Measurements from ENCODE around the gene SFXN2.

The SFXN2 gene

DNA sequence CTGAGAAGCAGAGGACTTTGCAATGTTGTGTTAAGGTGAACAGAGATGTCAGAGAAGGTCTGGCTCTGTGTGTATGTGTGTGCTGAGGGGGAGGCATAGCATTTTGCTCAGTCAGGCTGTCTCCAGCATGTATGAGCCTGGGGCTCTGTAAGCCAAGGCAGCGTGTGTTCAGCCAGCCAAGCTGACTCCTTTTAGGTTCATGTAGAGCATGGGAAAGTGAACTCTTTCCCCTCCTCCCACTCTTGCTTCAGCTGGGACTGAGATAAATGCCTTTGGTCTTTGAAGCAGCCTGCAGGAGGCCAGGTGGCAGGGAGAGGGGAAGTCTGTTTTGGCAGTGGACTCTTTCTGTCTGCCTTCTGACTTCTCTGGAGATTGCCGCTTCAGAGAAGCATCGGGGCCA is 3.8 kb downstream of the SFXN2 start:
- in situ Hi-C loops (cut with MboI; ENCODE audit: low sequenced_read_pairs), result no loop called here

DNA sequence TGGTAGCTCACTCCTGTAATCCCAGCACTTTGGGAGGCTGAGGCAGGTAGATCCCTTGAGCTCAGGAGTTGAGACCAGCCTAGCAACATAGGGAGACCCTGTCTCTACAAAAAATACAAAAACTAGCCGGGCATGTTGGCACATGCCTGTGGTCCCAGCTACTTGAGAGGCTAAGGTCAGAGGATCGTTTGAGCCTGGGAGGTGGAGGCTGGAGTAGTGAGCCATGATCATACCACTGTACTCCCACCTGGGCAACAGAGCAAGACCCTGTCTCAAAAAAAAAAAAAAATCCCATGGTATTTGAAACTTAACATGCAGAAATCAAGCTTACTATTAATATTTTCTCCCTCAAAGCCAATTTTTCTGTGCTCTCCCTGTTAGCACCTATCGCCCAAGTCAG is 5.9 kb downstream of the SFXN2 start:
- in situ Hi-C loops (cut with MboI; ENCODE audit: low sequenced_read_pairs), result loop anchor here (10.0 kb wide), 1 partner anchor 114 kb away; the partner anchor contains the start of gene CYP17A1

DNA sequence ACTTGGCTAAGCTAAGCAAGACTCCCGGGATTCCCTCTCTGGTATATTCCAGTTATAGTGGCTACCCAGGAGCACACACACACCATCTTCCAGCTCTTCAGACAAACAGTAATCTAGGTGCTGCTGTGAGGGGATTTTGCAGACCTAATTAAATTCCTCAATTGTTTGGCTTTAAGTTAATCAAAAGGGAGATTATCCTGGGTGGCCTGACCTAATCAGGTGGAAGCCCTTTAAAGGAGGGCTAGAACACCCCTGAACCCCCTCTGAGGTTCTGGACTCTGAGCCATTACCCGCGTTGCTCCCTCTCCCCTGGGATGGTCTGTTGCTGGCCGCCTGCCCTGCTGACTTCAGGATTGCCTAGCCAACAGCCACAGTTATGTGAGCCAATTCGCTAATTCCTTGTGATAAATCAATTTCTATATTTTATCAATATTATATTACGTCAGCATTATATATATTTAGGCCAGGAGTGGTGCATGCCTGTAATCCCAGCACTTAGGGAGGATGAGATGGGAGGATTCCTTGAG is 6.4 kb downstream of the SFXN2 start:
- in situ Hi-C loops (cut with MboI; ENCODE audit: low sequenced_read_pairs), result loop anchor here (10.0 kb wide), 1 partner anchor 114 kb away; the partner anchor contains the start of gene CYP17A1

DNA sequence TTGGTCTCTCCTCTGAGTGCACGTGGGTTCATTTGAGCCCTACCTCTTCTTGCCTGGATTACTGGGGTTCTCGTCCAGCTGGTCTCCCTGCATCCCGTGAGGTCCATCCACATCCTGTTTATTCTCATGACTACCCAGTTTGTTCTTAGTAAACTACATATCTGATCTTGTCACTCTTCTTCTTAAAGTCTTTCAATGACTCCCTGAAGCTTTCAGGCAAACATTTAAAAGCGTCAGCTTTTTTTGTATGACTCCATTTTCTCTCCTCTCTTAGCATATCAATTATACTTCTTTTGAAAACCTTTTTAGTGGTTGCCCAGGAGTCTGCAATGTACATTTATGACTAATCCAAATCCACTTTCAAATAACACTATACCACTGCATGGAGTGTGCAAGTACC is 7.5 kb downstream of the SFXN2 start:
- in situ Hi-C loops (cut with MboI; ENCODE audit: low sequenced_read_pairs), result loop anchor here (10.0 kb wide), 1 partner anchor 113 kb away; the partner anchor contains the start of gene CYP17A1

DNA sequence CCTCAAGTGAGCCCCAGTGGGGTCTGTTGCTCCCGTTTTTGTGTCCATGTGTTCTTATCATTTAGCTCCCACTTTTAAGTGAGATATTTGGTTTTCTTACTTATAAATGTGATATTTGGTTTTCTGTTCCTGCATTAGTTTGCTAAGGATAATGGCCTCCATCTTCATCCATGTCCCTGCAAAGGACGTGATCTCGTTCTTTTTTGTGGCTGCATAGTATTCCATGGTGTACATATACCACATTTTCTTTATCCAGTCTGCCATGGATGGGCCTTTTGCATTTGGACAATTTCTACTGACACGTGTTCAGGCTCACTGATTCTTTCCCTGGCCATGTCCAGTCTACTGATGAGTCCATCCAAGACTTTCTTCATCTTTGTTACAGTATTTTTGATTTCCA is 9.6 kb downstream of the SFXN2 start:
- in situ Hi-C loops (cut with MboI; ENCODE audit: low sequenced_read_pairs), result loop anchor here (10.0 kb wide), 1 partner anchor 111 kb away; the partner anchor contains the start of gene CYP17A1

DNA sequence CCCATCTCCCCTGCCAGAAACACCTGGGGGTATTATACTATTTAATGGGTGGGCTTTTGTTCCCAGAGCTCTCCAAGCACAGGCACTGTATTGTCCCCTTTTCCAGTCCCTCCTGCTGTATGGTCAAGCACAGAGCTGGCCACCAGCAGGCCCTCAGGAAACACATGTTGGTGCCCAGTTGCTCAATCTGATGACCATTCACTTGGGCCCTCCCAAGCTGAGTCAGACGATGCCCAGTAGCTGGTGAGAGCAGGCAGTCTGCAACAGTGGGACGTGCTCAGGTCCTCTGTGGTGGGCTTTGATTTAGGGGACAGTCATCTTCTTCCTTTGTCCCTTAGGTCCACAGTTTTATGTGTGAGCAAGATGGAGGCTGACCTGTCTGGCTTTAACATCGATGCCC is 11.8 kb downstream of the SFXN2 start:
- in situ Hi-C loops (cut with MboI; ENCODE audit: low sequenced_read_pairs), result loop anchor here (10.0 to 25.0 kb wide), 2 partner anchors 109 to 336 kb away; partner anchors contain the start of gene CYP17A1

DNA sequence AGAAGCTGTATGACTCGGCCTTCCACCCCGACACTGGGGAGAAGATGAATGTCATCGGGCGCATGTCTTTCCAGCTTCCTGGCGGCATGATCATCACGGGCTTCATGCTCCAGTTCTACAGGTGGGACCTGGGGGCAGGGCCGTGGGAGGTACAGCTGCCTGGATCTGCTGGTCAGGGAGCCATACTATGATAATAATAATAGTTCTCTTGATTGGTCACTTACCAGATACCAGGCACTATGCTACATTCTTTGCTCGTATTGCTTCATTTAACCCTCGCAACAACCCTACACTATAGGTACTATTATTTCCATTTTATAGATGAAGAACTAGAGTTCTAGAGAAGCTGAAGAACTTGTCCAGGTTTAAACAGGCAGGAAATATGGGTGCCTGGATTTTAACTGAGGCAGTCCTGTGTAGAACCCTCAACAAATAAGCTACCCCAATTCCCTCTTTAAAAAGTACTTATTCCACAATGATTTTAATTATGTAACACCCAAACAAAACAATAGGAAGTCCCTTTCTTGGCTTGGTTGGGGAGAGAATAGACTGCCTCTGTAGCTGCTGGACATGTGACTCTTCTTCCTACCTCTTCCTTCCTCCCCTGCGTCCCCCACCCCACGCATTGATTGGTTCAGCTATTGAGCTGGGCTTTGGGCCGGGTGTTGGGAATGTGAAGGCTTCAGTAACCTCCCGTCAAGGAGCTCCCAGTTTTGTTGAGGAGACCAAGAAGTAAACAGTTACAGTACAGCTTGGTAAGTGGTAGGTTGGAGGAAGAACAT is 12.8 kb downstream of the SFXN2 start:
- in situ Hi-C loops (cut with MboI; ENCODE audit: low sequenced_read_pairs), result loop anchor here (10.0 to 25.0 kb wide), 2 partner anchors 108 to 335 kb away; partner anchors contain the start of gene CYP17A1

DNA sequence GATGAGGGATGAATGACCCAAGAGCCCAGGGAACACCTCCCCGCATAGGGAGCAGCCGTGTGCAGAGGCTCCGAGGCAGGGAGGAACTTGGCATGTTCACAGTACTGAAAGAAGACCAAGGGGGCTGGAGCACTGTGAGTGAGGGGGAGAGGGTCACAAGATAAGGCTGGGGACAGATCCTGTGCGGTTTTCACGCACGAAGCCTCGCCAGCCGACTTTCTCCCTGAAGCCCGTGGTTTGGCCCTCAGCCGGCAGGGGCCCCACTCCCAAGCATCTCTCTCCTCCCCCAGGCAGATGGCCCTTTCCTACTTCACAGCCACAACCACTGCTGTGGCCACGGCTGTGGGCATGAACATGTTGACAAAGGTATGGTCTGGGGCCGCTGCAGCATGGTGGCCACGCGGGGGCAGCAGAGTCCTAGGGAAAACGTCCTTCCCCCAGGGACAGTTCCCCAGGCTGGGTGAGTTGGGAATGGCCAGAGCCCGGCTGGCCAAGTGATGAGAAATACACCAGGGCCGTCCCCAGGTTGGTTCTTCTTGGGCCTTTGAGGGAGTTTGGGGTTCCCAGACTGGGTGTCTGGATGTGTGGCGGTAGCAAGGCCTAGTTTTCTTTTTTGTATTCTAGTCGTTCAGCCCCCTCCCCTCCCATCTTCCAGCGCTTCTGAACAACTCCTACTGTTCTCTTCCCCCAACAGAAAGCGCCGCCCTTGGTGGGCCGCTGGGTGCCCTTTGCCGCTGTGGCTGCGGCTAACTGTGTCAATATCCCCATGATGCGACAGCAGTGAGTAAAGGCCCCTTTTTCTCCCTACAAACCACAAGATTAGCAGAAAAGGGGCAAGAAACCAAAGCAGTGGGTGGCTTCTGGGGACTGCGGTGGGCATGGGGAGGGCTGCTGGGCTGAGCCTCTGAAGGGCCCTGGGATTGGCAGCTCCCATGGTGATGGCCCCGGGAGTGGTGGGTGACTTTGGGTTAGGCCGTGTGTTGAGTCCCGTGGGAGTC is 14.9 kb downstream of the SFXN2 start:
- in situ Hi-C loops (cut with MboI; ENCODE audit: low sequenced_read_pairs), result loop anchor here (10.0 to 25.0 kb wide), 3 partner anchors 105 to 333 kb away; partner anchors contain the start of genes CNNM2 and CYP17A1

DNA sequence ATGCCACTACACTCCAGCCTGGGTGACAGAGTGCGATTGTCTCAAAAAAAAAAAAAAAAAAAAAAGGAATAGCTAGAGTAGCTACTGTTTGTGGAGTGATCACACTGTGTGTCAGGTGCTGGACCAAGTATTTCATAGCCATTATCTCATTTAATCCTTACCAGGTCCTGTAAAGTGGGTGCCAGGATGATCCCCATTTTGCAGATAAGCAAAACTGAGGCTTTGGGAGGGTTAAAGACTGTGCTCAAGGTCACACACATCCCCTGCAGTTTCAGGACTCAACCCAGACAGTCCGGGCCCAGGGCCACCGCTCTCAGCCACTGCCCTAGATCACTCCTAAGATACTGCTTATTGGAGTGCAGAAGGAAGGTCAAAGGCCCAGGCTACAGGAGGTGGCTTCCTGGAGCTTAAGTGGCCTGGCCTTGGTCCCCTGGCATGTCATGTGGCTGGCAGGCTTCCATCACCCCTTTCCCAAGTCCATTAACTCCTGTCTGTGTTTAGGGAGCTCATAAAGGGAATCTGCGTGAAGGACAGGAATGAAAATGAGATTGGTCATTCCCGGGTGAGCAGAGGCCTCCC is 16.9 kb downstream of the SFXN2 start:
- in situ Hi-C loops (cut with MboI; ENCODE audit: low sequenced_read_pairs), result loop anchor here (10.0 to 25.0 kb wide), 2 partner anchors 183 to 331 kb away; partner anchors contain the start of gene CNNM2

DNA sequence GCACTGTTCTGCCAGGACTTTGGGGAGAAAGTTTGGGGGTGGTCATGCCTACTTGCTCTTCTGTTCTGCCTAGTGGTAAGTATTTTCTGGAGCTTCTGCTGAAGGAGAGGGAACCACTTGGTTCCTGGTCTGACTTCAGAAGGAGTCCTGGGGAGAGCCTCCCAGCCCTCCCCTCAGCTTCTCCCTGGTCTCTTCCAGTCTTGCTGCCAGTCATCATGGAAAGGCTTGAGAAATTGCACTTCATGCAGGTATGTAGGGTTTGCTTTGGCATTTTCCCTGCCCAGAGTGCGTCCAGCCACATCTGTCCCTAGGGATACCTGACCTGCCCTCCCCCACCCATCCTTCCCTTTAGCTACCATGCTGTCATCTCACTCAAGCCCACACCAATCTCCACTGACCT is 18.2 kb downstream of the SFXN2 start:
- in situ Hi-C loops (cut with MboI; ENCODE audit: low sequenced_read_pairs), result loop anchor here (10.0 to 25.0 kb wide), 2 partner anchors 182 to 330 kb away; partner anchors contain the start of gene CNNM2

DNA sequence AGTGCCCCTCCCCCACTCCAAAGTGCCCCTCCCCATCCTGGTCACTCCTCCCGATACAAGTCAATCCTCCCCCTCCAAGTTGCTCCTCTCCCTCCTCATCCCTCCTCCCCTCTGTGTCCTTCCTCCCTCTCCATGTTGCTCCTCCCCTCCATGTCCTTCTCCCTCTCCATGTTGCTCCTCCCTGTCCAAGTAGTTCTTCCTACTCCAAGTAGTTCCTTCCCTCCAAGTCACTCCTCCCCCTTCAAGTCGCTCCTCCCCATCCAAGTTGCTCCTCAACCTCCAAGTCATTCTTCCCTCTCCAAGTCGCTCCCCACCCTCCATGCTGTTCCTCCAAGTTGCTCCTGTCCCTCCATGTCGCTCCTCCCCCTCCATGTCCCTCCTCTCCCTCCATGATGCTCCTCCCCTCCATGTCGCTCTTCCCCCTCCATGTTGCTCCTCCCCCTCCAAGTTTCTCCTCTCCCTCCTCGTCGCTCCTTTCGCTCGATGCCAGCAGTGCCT is 20.7 kb downstream of the SFXN2 start:
- in situ Hi-C loops (cut with MboI; ENCODE audit: low sequenced_read_pairs), result loop anchor here (10.0 to 25.0 kb wide), 2 partner anchors 180 to 327 kb away; partner anchors contain the start of gene CNNM2

DNA sequence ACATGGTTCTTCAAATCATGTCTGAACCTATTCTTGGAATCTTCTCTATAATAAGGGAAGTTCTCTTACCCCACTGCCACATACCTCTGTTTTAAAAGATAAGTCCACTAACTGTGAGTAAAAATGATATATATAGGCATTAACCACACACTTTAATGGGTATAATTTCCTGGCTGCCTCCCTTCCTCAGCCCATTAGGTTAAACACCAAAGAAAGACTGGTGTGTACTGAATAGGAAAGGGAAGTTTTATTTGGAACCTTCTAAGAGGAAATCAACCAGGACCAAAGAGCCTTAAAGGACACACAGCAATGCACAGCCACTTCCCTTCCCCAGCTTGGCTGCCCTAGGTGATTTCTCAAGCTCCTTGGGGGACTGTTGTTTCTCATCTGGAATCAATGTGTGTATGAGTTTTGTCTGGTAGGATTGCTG is 24.3 kb downstream of the SFXN2 start:
- in situ Hi-C loops (cut with MboI; ENCODE audit: low sequenced_read_pairs), result loop anchor here (10.0 to 25.0 kb wide), 2 partner anchors 176 to 324 kb away; partner anchors contain the start of gene CNNM2

DNA sequence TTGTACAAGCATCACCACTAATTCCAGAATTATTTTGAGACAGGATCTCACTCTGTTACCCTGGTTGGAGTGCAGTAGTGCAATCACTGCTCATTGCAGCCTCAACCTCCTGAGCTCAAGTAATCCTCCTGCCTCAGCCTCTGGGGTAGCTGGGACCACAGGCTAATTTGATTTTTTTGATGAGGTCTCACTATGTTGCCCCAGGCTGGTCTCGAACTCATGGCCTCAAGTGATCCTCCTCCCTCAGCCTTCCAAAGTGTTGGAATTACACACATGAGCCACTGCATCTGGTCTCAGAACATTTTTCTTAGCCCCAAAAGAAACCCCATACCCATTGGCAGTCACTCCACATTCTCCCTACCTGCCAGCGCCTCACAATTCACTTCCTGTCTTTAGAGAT is 25.8 kb downstream of the SFXN2 start:
- in situ Hi-C loops (cut with MboI; ENCODE audit: low sequenced_read_pairs), result loop anchor here (5.0 to 25.0 kb wide), 2 partner anchors 72 to 322 kb away; no protein-coding TSS in a partner anchor

DNA sequence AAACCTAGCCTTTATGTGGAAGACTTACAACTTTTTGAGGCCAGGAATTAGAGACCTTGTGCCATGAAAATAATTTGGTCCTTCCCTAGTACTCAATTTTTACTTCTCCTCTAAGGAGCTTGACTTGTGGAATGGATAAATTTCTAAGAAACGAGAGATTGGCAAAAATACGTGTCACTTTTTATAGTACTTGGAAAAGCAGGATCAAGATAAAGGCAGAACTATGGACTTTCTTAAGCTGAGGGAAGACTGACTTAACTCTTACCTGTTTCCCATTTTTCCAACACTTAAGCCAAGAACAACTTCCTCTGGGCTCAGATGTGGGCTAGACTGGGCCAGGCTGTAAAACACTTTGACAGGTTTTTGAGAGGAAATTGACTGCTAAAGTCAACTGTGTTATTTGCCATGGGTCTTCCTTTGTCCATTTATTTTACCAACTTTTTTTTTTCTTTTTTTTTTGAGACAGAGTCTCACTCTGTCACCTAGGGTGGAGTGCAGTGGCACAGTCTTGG is 27.3 kb downstream of the SFXN2 start:
- in situ Hi-C loops (cut with MboI; ENCODE audit: low sequenced_read_pairs), result loop anchor here (5.0 to 25.0 kb wide), 2 partner anchors 71 to 321 kb away; no protein-coding TSS in a partner anchor

DNA sequence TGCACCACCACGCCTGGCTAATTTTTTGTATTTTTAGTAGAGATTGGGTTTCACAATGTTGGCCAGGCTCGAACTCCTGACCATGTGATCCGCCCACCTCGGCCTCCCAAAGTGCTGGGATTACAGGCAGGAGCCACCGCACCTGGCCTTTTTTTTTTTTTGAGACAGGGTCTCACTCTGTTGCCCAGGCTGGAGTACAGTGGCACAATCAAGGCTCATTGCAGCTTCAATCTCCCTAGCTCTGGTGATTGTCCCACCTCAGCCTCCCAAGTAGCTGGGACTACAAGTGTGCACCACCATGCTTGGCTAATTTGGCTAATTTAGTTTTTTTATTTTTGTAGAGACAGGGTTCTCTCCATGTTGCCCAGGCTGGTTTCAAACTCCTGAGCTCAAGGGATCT is 27.9 kb downstream of the SFXN2 start:
- in situ Hi-C loops (cut with MboI; ENCODE audit: low sequenced_read_pairs), result loop anchor here (5.0 to 25.0 kb wide), 2 partner anchors 70 to 320 kb away; no protein-coding TSS in a partner anchor

DNA sequence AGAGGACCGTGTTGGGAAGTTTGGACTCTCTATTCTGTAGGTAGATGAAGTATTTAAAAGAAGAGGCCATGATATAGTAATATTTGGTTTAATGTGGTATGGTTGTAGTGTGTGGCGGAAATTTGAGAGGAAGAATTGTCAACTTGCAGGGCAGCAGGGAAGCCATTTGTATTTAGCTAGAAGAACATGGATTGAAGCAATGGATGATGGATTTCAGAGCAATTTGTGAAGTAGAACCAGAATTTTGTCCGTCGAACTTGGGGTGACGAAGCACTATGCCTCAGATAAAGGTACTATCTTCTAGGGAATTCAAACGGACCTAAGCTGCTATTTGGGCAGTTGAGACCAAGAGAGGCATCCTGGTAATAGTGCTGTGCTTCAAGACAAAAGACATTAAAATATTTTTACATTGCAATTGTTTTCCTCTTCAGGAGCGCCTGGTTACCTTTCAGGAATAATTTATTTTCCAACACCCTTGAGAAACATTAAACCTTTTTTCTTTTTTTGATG is 28.7 kb downstream of the SFXN2 start:
- in situ Hi-C loops (cut with MboI; ENCODE audit: low sequenced_read_pairs), result loop anchor here (5.0 to 25.0 kb wide), 2 partner anchors 69 to 319 kb away; no protein-coding TSS in a partner anchor

DNA sequence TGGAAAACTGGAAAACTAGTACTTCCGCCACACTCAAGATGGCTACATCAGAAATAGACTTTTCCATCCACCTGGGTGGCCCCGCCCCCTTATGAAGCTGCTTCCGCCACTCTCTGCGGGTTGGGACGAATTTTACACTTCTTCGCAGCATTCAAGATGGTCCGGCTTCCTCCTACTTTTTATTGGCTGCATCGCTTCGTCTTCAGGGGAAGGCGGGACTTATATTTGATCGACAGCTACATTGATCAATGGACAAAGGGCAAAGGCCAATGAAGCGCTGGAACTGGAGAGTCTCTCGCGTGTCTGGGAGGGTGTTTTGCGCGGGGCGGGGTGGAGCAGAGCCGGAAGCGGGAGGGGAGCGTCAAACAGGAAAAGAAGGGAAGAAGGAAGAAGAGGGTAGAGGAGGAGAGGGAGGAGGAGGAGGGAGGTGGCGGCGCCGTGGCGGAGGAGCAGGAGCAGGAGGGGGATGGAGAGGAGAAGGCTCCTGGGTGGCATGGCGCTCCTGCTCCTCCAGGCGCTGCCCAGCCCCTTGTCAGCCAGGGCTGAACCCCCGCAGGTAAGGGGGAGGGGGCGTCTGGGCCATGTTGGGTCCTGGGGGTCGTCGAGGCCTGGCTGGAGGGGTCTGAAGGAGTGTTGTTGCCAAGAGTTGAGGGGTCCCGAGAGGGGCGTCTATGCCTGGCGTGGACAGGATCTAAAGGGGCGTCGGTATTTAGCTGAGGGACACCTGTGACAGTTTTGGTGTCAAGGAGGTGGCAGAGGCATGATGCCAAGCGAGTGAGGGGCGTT is 29.3 kb downstream of the SFXN2 start, which contains the start of gene WBP1L:
TSS of gene WBP1L (plus strand) at position 361 of the 786 bp plus-strand sequence. CDS start at position 467, 106 bp downstream.
- in situ Hi-C loops (cut with MboI; ENCODE audit: low sequenced_read_pairs), result loop anchor here (5.0 to 25.0 kb wide), 2 partner anchors 69 to 319 kb away; no protein-coding TSS in a partner anchor

Measured in HL-60/S4 treated with phorbol 12-myristate 13-acetate at 8.2 ng/mL for 4 days and 3 days (cell line).